B cell (primary cell): ENCODE results near the gene VWA7.

Experiments used
- EZH2 ChIP-seq: IDR thresholded peaks from 2 replicates; pipeline ENCODE4 v1.6.1; 2012; ENCODE audit warnings: borderline replicate concordance, low read depth, mild to moderate bottlenecking, moderate library complexity, low read length; ENCODE audit not compliant: insufficient read depth, poor library complexity, severe bottlenecking
- TF ChIP-seq, protein P1 (sequence below): fragments of 200-600 bp; IDR thresholded peaks from one replicate; pipeline ENCODE4 v1.8.0; 2022; ENCODE audit warnings: antibody characterized with exemption, mild to moderate bottlenecking

DNA sequence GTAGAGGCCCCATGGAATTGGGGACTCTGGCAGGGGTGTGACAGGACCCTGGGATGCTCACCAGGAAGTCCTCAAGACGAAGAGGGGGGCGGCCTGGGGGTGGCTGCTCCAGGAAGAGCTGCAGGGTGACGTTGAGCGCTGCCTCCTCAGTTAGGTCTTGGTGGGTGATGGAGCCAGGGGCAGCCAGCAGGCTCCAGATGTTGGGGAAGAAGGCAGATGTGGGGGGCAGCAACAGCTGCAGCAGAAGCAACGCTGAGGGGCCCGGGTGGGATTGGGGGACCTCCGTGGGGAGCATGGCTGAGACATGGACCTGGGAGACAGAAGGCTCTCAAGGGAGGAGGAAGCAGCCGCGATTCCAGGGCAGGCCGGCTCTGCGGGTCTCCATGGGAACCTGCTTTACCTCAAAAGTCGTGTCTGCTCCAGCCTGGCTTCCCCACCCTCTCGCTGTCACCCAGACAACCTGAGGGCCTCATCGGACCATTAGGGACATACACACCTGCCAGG, 591 bp downstream of the VWA7 start:
- TF ChIP-seq, protein P1, sequence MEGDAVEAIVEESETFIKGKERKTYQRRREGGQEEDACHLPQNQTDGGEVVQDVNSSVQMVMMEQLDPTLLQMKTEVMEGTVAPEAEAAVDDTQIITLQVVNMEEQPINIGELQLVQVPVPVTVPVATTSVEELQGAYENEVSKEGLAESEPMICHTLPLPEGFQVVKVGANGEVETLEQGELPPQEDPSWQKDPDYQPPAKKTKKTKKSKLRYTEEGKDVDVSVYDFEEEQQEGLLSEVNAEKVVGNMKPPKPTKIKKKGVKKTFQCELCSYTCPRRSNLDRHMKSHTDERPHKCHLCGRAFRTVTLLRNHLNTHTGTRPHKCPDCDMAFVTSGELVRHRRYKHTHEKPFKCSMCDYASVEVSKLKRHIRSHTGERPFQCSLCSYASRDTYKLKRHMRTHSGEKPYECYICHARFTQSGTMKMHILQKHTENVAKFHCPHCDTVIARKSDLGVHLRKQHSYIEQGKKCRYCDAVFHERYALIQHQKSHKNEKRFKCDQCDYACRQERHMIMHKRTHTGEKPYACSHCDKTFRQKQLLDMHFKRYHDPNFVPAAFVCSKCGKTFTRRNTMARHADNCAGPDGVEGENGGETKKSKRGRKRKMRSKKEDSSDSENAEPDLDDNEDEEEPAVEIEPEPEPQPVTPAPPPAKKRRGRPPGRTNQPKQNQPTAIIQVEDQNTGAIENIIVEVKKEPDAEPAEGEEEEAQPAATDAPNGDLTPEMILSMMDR: no peak
- TF ChIP-seq EZH2: no peak
